Measurements from ENCODE around the gene MBD3L2.

Gene MBD3L2

DNA sequence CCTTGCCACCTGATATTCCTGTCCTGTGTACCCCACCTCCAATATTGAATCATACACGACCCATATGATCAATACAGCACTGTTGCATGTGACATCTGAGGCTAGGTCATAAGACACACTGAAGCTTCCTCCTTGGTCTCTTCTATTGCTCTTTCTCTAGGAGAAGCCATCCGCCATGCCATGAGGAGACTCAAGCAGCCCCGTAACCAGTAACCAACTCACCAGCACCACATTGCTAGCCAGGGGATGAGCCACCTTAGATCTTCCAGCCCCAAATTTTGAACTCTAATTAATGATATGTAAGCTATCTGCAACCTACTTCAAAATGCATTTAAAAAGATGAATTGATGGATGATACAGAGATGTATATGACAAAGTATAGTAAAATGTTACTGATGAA, 49.0 kb downstream of the MBD3L2 start:
- Histone ChIP-seq H3K36me3 (ENCODE audit: control insufficient read depth, insufficient read depth, low read length) (no peaks in the 10 kb centered on the region), H3K27me3 (replicated peaks; ENCODE audit: control insufficient read depth, insufficient read depth, low read length) (no peaks in the 10 kb centered on the region), H3K4me3 (replicated peaks; ENCODE audit: low read depth, low read length) (no peak overlapping the region; the same call in 1 of the 2 replicates)
- no peak for DNase-seq (ENCODE audit: extremely low read depth, insufficient read length)
- TF ChIP-seq CTCF (IDR thresholded peaks at IDR 0.05; ENCODE audit: insufficient read depth, low read length, poor library complexity, severe bottlenecking) = no peak

- H3K36me3 ChIP-seq (ENCODE audit: control insufficient read depth, insufficient read depth, low read length) = no peaks in the 10 kb centered on the region
- peak overlapping the region; percentile 79 for H3K4me3 ChIP-seq (replicated peaks; ENCODE audit: low read depth, low read length)
- H3K27me3 ChIP-seq (replicated peaks; ENCODE audit: control insufficient read depth, insufficient read depth, low read length) = no peaks in the 10 kb centered on the region
- TF ChIP-seq CTCF (IDR thresholded peaks at IDR 0.05; ENCODE audit: insufficient read depth, low read length, poor library complexity, severe bottlenecking) = no peak
- DNase-seq (ENCODE audit: extremely low read depth, insufficient read length) = peak; percentile 96
Measured at GRCh38 chr19:7098701-7099596, 49.8 kb downstream of the MBD3L2 start.

DNA sequence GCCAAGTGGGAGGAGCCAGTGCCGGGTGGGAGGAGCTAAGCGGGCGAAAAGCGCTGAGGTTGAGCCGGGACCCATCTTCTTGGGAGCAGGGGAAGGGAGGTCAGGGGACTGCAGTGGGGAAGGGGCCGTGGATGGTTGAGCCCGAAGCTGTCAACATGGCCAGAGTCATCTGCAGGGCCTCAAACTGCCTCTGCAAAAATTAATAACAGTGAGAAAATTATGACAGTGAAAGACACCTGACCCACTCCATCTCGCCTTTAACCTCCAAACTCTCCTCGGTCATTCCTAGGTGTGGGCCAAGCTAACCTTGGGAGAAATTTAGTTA, 50.4 kb downstream of the MBD3L2 start:
- Histone ChIP-seq H3K4me3 (replicated peaks; ENCODE audit: low read depth, low read length) (peak overlapping the region; percentile 79), H3K27me3 (replicated peaks; ENCODE audit: control insufficient read depth, insufficient read depth, low read length) (no peaks in the 10 kb centered on the region), H3K36me3 (ENCODE audit: control insufficient read depth, insufficient read depth, low read length) (no peaks in the 10 kb centered on the region)
- DNase-seq (ENCODE audit: extremely low read depth, insufficient read length) = no peak
- no peak for TF ChIP-seq CTCF (IDR thresholded peaks at IDR 0.05; ENCODE audit: insufficient read depth, low read length, poor library complexity, severe bottlenecking)
